Ovary (tissue), 3 donors: ENCODE results near the gene VAV3.

ENCODE experiments used
- CTCF ChIP-seq, 3 donors: fragments of 450-650 bp in 2 of 3; fragments of 200-600 bp in 1 of 3; IDR thresholded peaks; one replicate each; pipeline versions ENCODE4 v1.5.1 to v1.8.0; 2016 to 2022; ENCODE audit warnings: antibody characterized with exemption in 3 of 3, mild to moderate bottlenecking in 1 of 3
- EP300 ChIP-seq: sonication (generic); formaldehyde crosslinking; IDR thresholded peaks from one replicate; pipeline ENCODE4 v1.6.1; 2017; ENCODE audit warnings: antibody characterized with exemption
- POLR2A ChIP-seq: fragments of 450-650 bp; IDR thresholded peaks from one replicate; pipeline ENCODE4 v1.6.1; 2017; ENCODE audit warnings: antibody characterized with exemption, mild to moderate bottlenecking, moderate library complexity
- donor health status: DM: no; HTN: no; CAD: no.

GRCh38 chr1:107690491-107690890, 274.5 kb downstream of the VAV3 start:
- TF ChIP-seq CTCF (IDR thresholded peaks at IDR 0.05) (no peak), POLR2A (no peak), EP300 (no peak)
